ENCODE results near the gene TOR1B.
"Not testable (repeated sequence)": the region's sequence is repeated elsewhere in the genome, so short reads cannot be mapped to it uniquely, and the experiment has no call there.

TOR1B gene, protein sequence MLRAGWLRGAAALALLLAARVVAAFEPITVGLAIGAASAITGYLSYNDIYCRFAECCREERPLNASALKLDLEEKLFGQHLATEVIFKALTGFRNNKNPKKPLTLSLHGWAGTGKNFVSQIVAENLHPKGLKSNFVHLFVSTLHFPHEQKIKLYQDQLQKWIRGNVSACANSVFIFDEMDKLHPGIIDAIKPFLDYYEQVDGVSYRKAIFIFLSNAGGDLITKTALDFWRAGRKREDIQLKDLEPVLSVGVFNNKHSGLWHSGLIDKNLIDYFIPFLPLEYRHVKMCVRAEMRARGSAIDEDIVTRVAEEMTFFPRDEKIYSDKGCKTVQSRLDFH

DNA sequence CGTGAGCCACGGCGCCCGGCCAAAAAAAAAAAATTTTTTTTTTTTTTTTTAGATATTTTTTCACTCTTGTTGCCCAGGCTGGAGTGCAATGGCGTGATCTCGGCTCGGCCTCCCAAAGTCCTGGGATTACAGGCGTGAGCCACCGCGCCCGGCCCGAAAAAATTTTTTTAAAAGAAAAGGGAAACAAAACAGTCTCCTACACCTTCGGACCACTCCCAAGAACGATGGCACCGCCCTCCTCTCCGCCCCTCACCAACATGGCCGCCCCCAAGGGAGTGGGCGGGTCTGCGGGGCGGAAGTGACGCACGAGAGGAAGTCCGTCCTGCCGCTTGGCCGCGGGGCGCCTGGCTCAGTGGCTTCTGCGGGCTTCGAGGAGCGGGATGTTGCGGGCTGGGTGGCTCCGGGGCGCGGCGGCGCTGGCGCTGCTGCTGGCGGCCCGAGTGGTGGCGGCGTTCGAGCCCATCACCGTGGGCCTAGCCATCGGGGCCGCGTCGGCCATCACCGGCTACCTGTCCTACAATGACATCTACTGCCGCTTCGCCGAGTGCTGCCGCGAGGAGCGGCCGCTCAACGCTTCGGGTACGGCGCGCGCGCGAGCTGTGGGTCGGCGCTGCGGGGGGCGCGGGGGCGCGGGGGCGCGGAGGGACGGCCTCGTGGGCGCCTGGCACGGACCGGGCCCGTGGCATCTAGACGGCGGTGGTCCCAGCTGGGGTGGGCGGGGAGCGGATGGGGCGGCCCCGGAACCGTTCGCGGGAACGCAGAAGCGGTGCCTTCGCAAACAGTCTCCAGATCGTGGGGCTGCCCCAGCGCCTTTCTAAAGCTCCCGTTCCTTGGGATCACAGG lies at the start of gene TOR1B:
TOR1B (plus strand) TSS at position 352 of the 843 bp plus-strand sequence; CDS start at position 381, 29 bp downstream.
- DNase-seq (ENCODE audit: low read depth, low spot score): peak; percentile 97

GRCh38 chr9:129755151-129755550 lies 47.8 kb upstream of the TOR1B start:
- no peak for DNase-seq (ENCODE audit: low read depth, low spot score)

DNA sequence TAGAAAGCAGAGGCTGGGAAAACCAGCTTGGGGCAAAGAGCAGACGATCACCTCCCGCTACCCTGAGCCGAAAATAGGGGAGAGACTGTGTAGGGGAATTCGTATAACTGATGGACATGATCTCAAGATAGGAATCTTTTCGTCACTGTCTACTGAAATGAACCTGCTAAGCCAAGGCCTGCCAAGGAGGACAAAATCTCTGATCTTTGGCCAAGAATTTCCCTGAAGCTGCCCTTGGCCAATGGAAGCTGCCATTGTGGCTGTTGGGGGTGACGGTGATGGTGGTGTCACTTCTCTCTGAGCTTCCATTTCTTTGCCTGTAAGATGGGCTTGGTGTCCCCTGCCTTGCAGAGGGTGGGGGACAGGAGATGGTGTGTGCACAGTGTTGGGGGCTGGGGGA lies 46.8 kb upstream of the TOR1B start:
- DNase-seq (ENCODE audit: low read depth, low spot score): no peak

GRCh38 chr9:129757045-129757444 lies 45.9 kb upstream of the TOR1B start:
- no peak for DNase-seq (ENCODE audit: low read depth, low spot score)

DNA sequence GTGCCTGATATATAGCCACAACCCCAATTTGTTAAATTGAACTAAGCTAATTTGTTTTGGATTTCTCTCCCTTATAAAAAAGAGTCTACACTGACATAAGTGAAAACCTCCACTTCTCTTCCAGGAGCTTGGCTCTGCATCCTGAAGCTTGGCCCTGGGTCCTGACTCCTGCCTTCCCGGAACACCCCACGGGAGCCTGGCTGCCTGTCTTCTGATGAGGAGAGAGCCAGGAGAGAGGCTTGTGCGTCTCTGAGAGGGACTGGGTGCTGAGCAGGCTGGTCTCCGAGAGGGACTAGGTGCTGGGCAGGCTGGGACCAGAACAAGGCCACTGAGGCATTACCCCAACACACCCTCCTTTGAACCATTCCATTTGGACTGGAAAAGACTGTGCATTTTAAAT lies 43.7 kb upstream of the TOR1B start:
- DNase-seq (ENCODE audit: low read depth, low spot score): no peak

- DNase-seq (ENCODE audit: low read depth, low spot score): no peak
Observed at GRCh38 chr9:129759804-129760502, 43.0 kb upstream of the TOR1B start.

GRCh38 chr9:129760784-129761183 lies 42.2 kb upstream of the TOR1B start:
- DNase-seq (ENCODE audit: low read depth, low spot score): not testable (repeated sequence)

DNA sequence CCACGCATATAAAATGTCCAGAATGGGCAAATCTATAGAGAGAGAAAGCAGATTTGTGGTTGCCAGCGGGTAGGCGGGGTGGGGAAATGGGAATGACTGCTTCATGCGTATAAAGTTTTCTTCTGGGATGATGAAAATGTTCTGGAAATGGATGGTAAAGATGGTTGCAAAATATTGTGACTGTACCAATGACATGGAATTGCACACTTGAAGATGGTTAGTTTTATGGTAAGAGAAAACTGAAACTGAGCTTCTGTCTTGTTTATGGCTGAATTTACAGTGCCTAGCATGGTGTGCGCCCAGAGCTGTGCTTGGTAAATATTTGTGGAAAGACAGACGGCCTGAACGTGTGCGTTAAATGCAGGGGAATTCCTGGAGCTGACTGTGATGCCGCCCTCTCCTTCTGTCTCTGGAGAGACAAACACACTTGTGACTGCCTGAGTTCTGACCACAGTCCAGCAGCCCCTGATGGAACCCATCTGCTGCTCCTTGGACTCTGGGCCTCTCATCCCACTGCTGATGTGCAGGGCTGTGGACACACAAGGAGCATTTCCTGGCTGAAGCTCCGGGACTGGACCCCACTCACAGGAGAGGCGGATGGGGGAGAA lies 41.6 kb upstream of the TOR1B start:
- no peak for DNase-seq (ENCODE audit: low read depth, low spot score)

DNA sequence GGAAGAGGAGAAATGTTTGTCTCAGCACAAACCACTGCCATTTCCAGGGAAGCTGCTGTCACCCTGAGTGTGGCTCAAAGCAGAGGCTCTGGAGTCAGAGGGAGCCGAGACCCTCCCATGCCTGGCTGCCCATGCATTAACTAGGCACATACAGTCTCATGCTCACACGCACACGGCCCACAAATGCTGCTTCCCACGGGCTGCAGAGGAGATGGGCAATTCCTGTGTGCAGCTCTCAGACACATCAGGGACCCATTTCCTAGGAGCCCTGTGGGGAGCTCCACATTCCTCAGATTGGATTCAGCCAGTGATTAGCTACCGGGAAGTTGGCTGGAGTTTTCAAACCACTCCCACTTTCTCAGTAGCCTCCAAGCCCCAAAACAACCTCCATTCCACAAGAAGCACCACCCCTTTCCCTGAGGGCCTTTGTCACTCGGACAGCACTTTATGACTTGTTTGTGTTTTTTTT lies 41.0 kb upstream of the TOR1B start:
- peak; percentile 86 for DNase-seq (ENCODE audit: low read depth, low spot score)

GRCh38 chr9:129762370-129762984 lies 40.5 kb upstream of the TOR1B start:
- not testable (repeated sequence) for DNase-seq (ENCODE audit: low read depth, low spot score)

- DNase-seq (ENCODE audit: low read depth, low spot score): no peak
Observed at GRCh38 chr9:129762985-129763926, 39.7 kb upstream of the TOR1B start.

DNA sequence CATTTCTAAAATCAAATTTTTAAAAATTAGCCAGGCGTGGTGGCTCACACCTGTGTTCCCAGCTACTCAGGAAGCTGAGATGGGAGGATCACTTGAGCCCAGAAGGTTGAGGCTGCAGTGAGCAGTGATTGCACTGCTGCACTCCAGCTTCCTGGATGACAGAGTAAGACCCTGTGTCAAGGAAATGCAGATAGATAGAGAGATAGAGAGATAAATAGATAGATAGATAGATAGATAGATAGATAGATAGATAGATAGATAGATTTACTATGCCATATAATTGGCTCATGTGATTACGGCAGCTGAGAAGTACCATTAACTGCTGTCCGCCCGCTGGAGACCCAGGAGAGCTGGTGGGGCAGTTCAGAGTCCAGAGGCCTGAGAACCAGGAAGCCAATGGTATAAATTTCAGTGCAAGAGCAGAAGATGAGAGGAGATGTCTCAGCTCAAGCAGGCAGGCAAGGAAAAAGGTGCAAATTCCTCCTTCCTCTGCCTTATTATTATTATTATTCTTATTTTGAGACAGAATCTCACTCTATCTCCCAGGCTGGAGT lies 37.1 kb upstream of the TOR1B start:
- DNase-seq (ENCODE audit: low read depth, low spot score): no peak

DNA sequence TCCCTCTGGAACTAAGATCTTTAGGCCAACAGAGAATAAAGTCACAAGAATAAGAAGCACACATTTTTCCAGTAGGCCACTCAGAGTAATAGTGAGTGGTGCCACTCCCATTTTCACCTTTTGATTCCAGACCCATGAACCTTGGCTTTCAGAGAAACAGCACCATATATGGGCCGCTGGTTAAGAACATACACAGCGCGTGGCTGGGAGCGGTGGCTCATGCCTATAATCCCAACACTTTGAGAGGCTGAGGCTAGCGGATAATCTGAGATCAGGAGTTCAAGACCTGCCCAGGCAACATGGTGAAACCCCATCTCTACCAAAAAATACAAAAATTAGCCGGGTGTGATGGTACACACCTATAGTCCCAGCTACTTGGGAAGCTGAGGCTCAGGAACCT lies 34.5 kb upstream of the TOR1B start:
- DNase-seq (ENCODE audit: low read depth, low spot score): no peak

DNA sequence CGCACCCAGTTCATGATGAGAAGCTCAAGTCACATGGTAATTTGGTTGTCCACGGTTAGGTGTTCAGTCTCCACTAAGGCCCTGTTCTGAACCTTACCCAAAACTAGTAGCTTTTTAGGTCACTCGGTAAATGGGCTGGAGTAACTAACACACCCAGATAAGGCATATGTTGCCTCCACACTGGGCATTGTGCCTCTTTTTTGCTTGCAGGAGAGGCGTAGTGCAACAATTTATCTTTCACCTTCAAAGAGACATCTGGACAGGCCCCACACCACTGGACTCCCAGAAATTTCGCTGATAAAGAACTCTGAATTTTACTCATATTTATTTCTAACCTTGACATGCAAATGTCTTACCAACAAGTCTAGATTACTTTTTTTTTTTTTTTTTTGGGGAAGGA lies 33.3 kb upstream of the TOR1B start:
- no peak for DNase-seq (ENCODE audit: low read depth, low spot score)

- no peak for DNase-seq (ENCODE audit: low read depth, low spot score)
Observed at GRCh38 chr9:129770741-129771140, 32.2 kb upstream of the TOR1B start.

GRCh38 chr9:129773262-129774048 lies 29.5 kb upstream of the TOR1B start:
- DNase-seq (ENCODE audit: low read depth, low spot score): no peak

DNA sequence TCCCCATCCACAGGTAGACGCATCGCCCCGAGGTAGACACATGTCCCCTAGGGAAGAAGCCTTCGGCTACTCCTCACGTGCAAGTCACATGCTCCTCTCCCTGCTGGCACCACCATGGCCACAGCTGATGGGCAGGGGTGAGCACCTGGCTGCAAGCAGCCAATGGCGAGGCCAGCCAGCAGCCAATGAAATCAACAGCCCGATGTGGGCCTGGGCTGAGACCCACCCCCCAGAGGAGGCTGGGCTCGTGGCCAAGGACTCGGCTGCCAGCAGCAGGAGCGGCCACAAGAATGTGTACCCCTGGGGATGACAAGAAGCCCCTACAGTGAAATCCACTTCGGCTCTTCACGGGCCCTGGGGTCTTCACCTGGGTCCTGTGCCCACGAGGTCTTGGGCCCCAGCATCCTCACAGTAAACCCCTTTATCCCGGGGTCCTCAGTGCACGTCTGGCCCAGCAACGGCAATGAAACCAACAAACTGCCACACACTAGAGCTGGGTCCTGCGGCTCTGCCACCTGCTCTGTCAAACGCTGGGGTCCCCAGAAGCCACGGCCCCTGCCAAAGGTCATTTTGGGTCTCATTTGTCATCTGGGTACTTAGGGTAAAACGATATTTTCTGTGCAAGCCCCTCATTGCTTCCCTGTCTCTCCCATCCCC lies 28.1 kb upstream of the TOR1B start:
- no peak for DNase-seq (ENCODE audit: low read depth, low spot score)

- no peak for DNase-seq (ENCODE audit: low read depth, low spot score)
Observed at GRCh38 chr9:129775448-129775798, 27.6 kb upstream of the TOR1B start.

- not testable (repeated sequence) for DNase-seq (ENCODE audit: low read depth, low spot score)
Observed at GRCh38 chr9:129776096-129776495, 26.9 kb upstream of the TOR1B start.
